PC-3 (cell line): ENCODE data around the gene TNIP1. TPM values are rescaled to one million over a fixed set of nuclear protein-coding genes. Genes with fewer than 3 reads are reported as not detected.

Source experiments
- ATAC-seq: fragments of 200-7000 bp; cut with Tn5 transposase; 2 replicates; pipeline ENCODE4 v1.9.1; 2020; ENCODE audit warnings: mild to moderate bottlenecking, moderate library complexity
- BruUV-seq: library from RNA; stranded (reverse); fragments of 400-500 nt; replicated peaks from 2 replicates; lab custom pipeline; 2021; lab: Mats Ljungman, UMichigan
- CTCF ChIA-PET: fragments of 300-600 bp; sonication (Branson Sonifier 250); formaldehyde crosslinking; loops from one replicate; lab custom pipeline; 2022; ENCODE audit warnings: antibody characterized with exemption; lab: Charles Lee
- POLR2A ChIA-PET: fragments of 300-600 bp; sonication (Branson Sonifier 250); formaldehyde crosslinking; loops from one replicate; lab custom pipeline; 2022; ENCODE audit warnings: antibody characterized with exemption; ENCODE audit not compliant: unreplicated experiment; lab: Charles Lee
- DNase-seq: peaks from one replicate; pipeline ENCODE4 v3.0.0-alpha.2; 2015
- H2AFZ ChIP-seq: fragments of 300-600 bp; sonication (generic); 2 replicates; pipeline ENCODE4 v1.6.0; 2016; ENCODE audit warnings: antibody characterized with exemption, low read length
- H3F3A ChIP-seq: fragments of 300-600 bp; sonication (generic); one replicate; pipeline ENCODE4 v1.6.0; 2017; ENCODE audit warnings: antibody characterized with exemption, low read length, control low read depth, mild to moderate bottlenecking; ENCODE audit not compliant: unreplicated experiment
- H3K27ac ChIP-seq: fragments of 300-600 bp; sonication (generic); 2 replicates; pipeline ENCODE4 v1.5.1; 2016; ENCODE audit warnings: mild to moderate bottlenecking, low read length
- H3K27me3 ChIP-seq: fragments of 300-600 bp; sonication (generic); 2 replicates; pipeline ENCODE4 v1.6.1; 2016; ENCODE audit warnings: low read length, mixed read lengths
- H3K36me3 ChIP-seq: fragments of 300-600 bp; sonication (generic); 2 replicates; pipeline ENCODE4 v1.6.1; 2016; ENCODE audit warnings: low read depth, mixed run types, low read length, mixed read lengths
- H3K4me1 ChIP-seq: fragments of 300-600 bp; sonication (generic); 2 replicates; pipeline ENCODE4 v1.5.1; 2016; ENCODE audit warnings: low read length; ENCODE audit not compliant: insufficient read depth
- H3K4me2 ChIP-seq: fragments of 300-600 bp; sonication (generic); 2 replicates; pipeline ENCODE4 v1.6.0; 2016; ENCODE audit warnings: low read length
- H3K4me3 ChIP-seq: fragments of 300-600 bp; sonication (generic); 2 replicates; pipeline ENCODE4 v1.5.1; 2016; ENCODE audit warnings: mild to moderate bottlenecking, low read length, mixed read lengths
- H3K79me2 ChIP-seq: fragments of 300-600 bp; sonication (generic); 2 replicates; pipeline ENCODE4 v1.6.1; 2017; ENCODE audit warnings: low read length, mixed read lengths
- H3K9ac ChIP-seq: fragments of 300-600 bp; sonication (generic); 2 replicates; pipeline ENCODE4 v1.6.0; 2016; ENCODE audit warnings: mild to moderate bottlenecking, low read length
- H3K9me2 ChIP-seq: fragments of 300-600 bp; sonication (generic); replicated peaks from 2 replicates; pipeline ENCODE4 v1.6.1; 2016; ENCODE audit warnings: mixed run types, low read length, mixed read lengths
- H3K9me3 ChIP-seq: fragments of 300-600 bp; sonication (generic); 2 replicates; pipeline ENCODE4 v1.6.1; 2016; ENCODE audit warnings: low read length, mixed read lengths
- H4K20me1 ChIP-seq: fragments of 300-600 bp; sonication (generic); 2 replicates; pipeline ENCODE4 v1.6.1; 2016; ENCODE audit warnings: low read length, mixed read lengths
- CTCF ChIP-seq: fragments of 300-600 bp; sonication (generic); conservative IDR thresholded peaks from 2 replicates; pipeline ENCODE4 v1.5.1; 2017; ENCODE audit warnings: antibody characterized with exemption, low read depth, mild to moderate bottlenecking, low read length
- EZH2 ChIP-seq: fragments of 300-600 bp; sonication (generic); IDR thresholded peaks from one replicate; pipeline ENCODE4 v1.6.1; 2017; ENCODE audit warnings: antibody characterized with exemption, mild to moderate bottlenecking, low read length; ENCODE audit not compliant: unreplicated experiment
- EZH2phosphoT487 ChIP-seq: fragments of 300-600 bp; sonication (generic); IDR thresholded peaks from 2 replicates; pipeline ENCODE4 v1.6.1; 2018; ENCODE audit warnings: mild to moderate bottlenecking, antibody characterized with exemption, low read length, borderline replicate concordance
- intact Hi-C: fragments of 100-400 bp; cut with micrococcal nuclease; formaldehyde crosslinking; loops from 2 replicates; pipeline ENCODE4 v1.9.0; 2023
- total RNA-seq: library from RNA; depleted of rRNA; stranded (reverse); fragments of >200 nt; gene quantifications from 2 replicates; pipeline ENCODE4 v1.2.3, GENCODE V29; 2014

Gene TNIP1
- total RNA-seq, 1 experiment from 2014 or later: 90.0 TPM

DNA sequence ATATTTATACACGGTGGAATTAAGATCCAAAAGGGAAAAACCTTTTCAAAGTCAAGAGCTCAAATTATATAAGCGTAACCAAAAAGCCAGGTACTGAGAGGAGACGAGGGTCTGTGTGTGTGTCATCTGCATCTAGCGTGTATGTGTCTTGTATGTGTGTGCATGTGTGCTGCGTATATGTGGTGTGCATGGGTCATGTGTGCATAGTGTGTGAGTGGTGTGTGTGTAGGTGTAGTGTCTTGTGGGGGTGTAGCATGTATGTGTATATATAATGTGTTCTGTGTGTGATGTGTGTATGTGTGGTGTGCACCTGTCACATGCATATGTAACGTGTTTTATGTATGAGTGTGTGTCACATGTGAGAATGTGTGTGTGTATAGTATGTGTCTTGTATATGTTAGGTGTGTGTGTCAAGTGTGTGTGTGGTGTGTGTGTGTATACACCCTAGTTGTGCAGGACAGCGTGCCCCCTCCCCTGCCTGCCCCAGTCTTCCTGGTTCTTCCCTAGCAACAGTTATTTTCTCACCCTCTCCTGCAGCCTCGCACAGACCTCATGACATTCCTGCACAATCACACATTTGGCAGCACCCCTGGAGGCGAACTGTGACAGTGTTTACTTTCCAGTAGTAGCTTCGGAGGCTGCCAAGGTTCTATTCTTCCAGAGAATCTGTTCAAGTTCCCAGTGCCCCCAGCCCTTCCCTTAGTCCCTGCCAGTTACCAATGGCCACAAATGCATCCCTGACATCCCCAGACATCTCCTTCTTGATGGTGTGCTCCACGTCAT, 27.1 kb upstream of the TNIP1 start:
- H3K9me2 ChIP-seq: no peaks in the 10 kb centered on the region
- no peaks in the 10 kb centered on the region for H3K9me3 ChIP-seq
- H3K27me3 ChIP-seq: no peaks in the 10 kb centered on the region
- H2AFZ ChIP-seq: no peak overlapping the region
- H4K20me1 ChIP-seq: no peaks in the 10 kb centered on the region
- H3K79me2 ChIP-seq: no peaks in the 10 kb centered on the region
- TF ChIP-seq EZH2: no peak
- no peak for TF ChIP-seq EZH2phosphoT487
- TF ChIP-seq CTCF: no peak; the same call in 1 of the 2 replicates
- no peak overlapping the region for H3K9ac ChIP-seq
- H3K27ac ChIP-seq: no peak overlapping the region
- ChIA-PET POLR2A (interaction anchor here (0.6 to 0.7 kb wide), 2 partner anchors 24 to 50 kb away, joined by 4 read pairs; no protein-coding TSS in a partner anchor), CTCF (no interaction called here)
- peaks cover 10% of the 10 kb centered on the region; the same call in 1 of the 2 replicates for H3K36me3 ChIP-seq
- H3F3A ChIP-seq: no peaks in the 10 kb centered on the region
- no peaks in the 10 kb centered on the region for H3K4me1 ChIP-seq
- ATAC-seq: peak; percentile 83
- no peak overlapping the region for H3K4me2 ChIP-seq
- no peak overlapping the region for H3K4me3 ChIP-seq
- intact Hi-C loops: no loop called here
- no TSS peak for BruUV-seq
- DNase-seq: peak; percentile 53

DNA sequence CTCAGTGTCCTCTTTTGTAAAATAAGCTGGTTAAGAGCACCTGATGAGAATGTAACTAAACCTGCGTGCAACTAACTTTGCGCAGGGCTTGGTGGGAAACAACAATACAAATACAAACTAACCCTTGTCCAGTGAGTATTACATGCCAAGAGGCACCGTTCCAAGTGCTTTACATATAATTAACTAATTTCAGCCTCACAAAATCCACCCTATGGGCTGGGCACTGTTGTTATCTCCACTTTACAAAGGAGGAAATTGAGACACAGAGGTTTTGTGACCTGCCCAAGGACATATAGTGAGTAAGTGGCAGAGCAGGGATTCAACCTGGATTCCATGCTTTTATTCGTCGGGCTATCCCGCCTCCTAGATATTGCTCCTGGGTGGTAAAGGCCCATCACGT, 26.2 kb upstream of the TNIP1 start:
- H3K9ac ChIP-seq: no peak overlapping the region
- H3K4me1 ChIP-seq: no peaks in the 10 kb centered on the region
- no peaks in the 10 kb centered on the region for H3K27me3 ChIP-seq
- H3F3A ChIP-seq: no peaks in the 10 kb centered on the region
- H4K20me1 ChIP-seq: no peaks in the 10 kb centered on the region
- H3K79me2 ChIP-seq: no peaks in the 10 kb centered on the region
- H3K4me2 ChIP-seq: no peak overlapping the region
- no peak overlapping the region for H2AFZ ChIP-seq
- ChIA-PET POLR2A (no interaction called here), CTCF (no interaction called here)
- no peak overlapping the region for H3K27ac ChIP-seq
- DNase-seq (no peak), ATAC-seq (no peak)
- H3K4me3 ChIP-seq: no peak overlapping the region
- H3K9me3 ChIP-seq: no peaks in the 10 kb centered on the region
- peaks cover 10% of the 10 kb centered on the region; the same call in 1 of the 2 replicates for H3K36me3 ChIP-seq
- BruUV-seq: no TSS peak
- H3K9me2 ChIP-seq: no peaks in the 10 kb centered on the region
- TF ChIP-seq EZH2phosphoT487 (no peak), EZH2 (no peak), CTCF (no peak)
- intact Hi-C loops: no loop called here

- peaks cover 10% of the 10 kb centered on the region; the same call in 1 of the 2 replicates for H3K36me3 ChIP-seq
- no peak overlapping the region for H3K9ac ChIP-seq
- no peaks in the 10 kb centered on the region for H4K20me1 ChIP-seq
- H3K27me3 ChIP-seq: no peaks in the 10 kb centered on the region
- CTCF ChIA-PET: no interaction called here
- intact Hi-C loops: no loop called here
- BruUV-seq: no TSS peak
- TF ChIP-seq EZH2phosphoT487: no peak
- TF ChIP-seq CTCF: no peak
- TF ChIP-seq EZH2: no peak
- H3K4me2 ChIP-seq: no peak overlapping the region
- H3K79me2 ChIP-seq: no peaks in the 10 kb centered on the region
- no peaks in the 10 kb centered on the region for H3K9me2 ChIP-seq
- H3K27ac ChIP-seq: no peak overlapping the region
- H3K4me1 ChIP-seq: no peaks in the 10 kb centered on the region
- H3F3A ChIP-seq: no peaks in the 10 kb centered on the region
- no peaks in the 10 kb centered on the region for H3K9me3 ChIP-seq
- no peak for ATAC-seq
- no peak overlapping the region for H3K4me3 ChIP-seq
- no peak overlapping the region for H2AFZ ChIP-seq
- no peak for DNase-seq
- POLR2A ChIA-PET: no interaction called here
Observed at GRCh38 chr5:151106509-151106908, 25.7 kb upstream of the TNIP1 start.
